Measurements from ENCODE around the gene IL10. TPM values are rescaled to one million over a fixed set of nuclear protein-coding genes. Genes with fewer than 3 reads are reported as not detected.

Gene IL10
- polyA plus RNA-seq, 1 of the 3 experiments (the other 2 are of a cell fraction): not detected

DNA sequence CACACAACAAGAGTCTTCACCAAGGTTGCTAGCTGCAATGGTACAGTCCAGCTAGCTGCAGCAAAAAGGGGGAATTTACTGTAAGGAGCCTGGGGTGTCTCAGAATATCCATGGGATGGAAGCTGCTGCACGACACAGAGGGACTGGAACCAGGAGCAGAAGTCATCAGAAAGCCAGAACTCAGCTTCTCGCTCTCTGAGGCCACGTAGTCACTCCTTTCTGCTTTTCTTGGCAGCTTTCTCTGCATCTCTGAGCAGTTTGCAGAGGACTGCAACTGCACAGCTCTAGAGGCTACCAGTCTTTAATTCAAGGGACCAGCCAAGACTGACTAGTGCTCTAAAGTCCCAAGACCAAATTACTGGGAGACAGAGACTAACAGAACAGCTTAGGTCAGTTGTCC lies 27.0 kb upstream of the IL10 start:
- Histone ChIP-seq H2AFZ (ENCODE audit: low read depth) (no peak overlapping the region), H3K9me3 (no peaks in the 10 kb centered on the region), H3K4me3 (ENCODE audit: low read depth in 2 of 2, low read length in 1 of 2) (no peak overlapping the region), H3K36me3 (replicated peaks in 1 of 2; ENCODE audit: control insufficient read depth in 1 of 2, insufficient read depth in 2 of 2, low read length in 1 of 2) (no peaks in the 10 kb centered on the region), H4K20me1 (ENCODE audit: insufficient read depth) (no peaks in the 10 kb centered on the region), H3K9me2 (no peaks in the 10 kb centered on the region), H3K79me2 (ENCODE audit: insufficient read depth) (no peaks in the 10 kb centered on the region), H3K27ac (ENCODE audit: low read depth in 2 of 2, low read length in 1 of 2) (no peak overlapping the region), H3K4me2 (no peak overlapping the region), H3K9ac (no peak overlapping the region), H3F3A (replicated peaks; ENCODE audit: insufficient read depth) (no peaks in the 10 kb centered on the region), H3K27me3 (ENCODE audit: insufficient read depth) (peaks cover 8% of the 10 kb centered on the region; the same call in 1 of the 2 replicates), H3K4me1 (ENCODE audit: control insufficient read depth in 1 of 2, insufficient read depth in 2 of 2, low read depth in 1 of 2, low read length in 1 of 2) (peaks cover 0 to 11% of the 10 kb centered on the region in 2 experiments; a peak in 2 of 4 replicates)
- TF ChIP-seq JUND (IDR thresholded peaks at IDR 0.05) (no peak), NFIC (IDR thresholded peaks at IDR 0.05; ENCODE audit: borderline replicate concordance) (no peak), TAF1 (IDR thresholded peaks at IDR 0.05; ENCODE audit: borderline replicate concordance, low read depth, low read length) (no peak), NRF1 (IDR thresholded peaks at IDR 0.05; ENCODE audit: low read depth, low read length) (no peak), MEF2A (IDR thresholded peaks at IDR 0.05; ENCODE audit: borderline replicate concordance, low read depth) (no peak), RXRA (IDR thresholded peaks at IDR 0.05; ENCODE audit: borderline replicate concordance, low read depth) (no peak), EZH2phosphoT487 (IDR thresholded peaks at IDR 0.05; ENCODE audit: borderline replicate concordance, low read depth) (no peak), GATA2 (CRISPR knock-in tag; IDR thresholded peaks at IDR 0.05) (no peak), POLR2AphosphoS5 (IDR thresholded peaks at IDR 0.05; ENCODE audit: low read depth, low read length) (no peak), FOSL2 (IDR thresholded peaks at IDR 0.05; ENCODE audit: borderline replicate concordance, low read depth) (no peak), GABPA (IDR thresholded peaks at IDR 0.05; ENCODE audit: low read depth) (no peak), RCOR1 (IDR thresholded peaks at IDR 0.05; ENCODE audit: low read length) (no peak), EP300 (IDR thresholded peaks at IDR 0.05; ENCODE audit: borderline replicate concordance in 1 of 2, low read depth in 1 of 2, low read length in 1 of 2) (no peak), TCF12 (IDR thresholded peaks at IDR 0.05) (no peak), CHD2 (IDR thresholded peaks at IDR 0.05; ENCODE audit: low read length, partially characterized antibody) (no peak)
- TF ChIP-seq, protein P1, sequence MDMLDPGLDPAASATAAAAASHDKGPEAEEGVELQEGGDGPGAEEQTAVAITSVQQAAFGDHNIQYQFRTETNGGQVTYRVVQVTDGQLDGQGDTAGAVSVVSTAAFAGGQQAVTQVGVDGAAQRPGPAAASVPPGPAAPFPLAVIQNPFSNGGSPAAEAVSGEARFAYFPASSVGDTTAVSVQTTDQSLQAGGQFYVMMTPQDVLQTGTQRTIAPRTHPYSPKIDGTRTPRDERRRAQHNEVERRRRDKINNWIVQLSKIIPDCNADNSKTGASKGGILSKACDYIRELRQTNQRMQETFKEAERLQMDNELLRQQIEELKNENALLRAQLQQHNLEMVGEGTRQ (IDR thresholded peaks at IDR 0.05; ENCODE audit: borderline replicate concordance, low read depth, low read length): no peak
- TF ChIP-seq, protein P2, sequence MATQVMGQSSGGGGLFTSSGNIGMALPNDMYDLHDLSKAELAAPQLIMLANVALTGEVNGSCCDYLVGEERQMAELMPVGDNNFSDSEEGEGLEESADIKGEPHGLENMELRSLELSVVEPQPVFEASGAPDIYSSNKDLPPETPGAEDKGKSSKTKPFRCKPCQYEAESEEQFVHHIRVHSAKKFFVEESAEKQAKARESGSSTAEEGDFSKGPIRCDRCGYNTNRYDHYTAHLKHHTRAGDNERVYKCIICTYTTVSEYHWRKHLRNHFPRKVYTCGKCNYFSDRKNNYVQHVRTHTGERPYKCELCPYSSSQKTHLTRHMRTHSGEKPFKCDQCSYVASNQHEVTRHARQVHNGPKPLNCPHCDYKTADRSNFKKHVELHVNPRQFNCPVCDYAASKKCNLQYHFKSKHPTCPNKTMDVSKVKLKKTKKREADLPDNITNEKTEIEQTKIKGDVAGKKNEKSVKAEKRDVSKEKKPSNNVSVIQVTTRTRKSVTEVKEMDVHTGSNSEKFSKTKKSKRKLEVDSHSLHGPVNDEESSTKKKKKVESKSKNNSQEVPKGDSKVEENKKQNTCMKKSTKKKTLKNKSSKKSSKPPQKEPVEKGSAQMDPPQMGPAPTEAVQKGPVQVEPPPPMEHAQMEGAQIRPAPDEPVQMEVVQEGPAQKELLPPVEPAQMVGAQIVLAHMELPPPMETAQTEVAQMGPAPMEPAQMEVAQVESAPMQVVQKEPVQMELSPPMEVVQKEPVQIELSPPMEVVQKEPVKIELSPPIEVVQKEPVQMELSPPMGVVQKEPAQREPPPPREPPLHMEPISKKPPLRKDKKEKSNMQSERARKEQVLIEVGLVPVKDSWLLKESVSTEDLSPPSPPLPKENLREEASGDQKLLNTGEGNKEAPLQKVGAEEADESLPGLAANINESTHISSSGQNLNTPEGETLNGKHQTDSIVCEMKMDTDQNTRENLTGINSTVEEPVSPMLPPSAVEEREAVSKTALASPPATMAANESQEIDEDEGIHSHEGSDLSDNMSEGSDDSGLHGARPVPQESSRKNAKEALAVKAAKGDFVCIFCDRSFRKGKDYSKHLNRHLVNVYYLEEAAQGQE (IDR thresholded peaks at IDR 0.05; ENCODE audit: low read depth, low read length): no peak
- TF ChIP-seq, protein P3, sequence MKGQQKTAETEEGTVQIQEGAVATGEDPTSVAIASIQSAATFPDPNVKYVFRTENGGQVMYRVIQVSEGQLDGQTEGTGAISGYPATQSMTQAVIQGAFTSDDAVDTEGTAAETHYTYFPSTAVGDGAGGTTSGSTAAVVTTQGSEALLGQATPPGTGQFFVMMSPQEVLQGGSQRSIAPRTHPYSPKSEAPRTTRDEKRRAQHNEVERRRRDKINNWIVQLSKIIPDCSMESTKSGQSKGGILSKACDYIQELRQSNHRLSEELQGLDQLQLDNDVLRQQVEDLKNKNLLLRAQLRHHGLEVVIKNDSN (IDR thresholded peaks at IDR 0.05; ENCODE audit: borderline replicate concordance, low read depth): no peak
- TF ChIP-seq, protein P4, sequence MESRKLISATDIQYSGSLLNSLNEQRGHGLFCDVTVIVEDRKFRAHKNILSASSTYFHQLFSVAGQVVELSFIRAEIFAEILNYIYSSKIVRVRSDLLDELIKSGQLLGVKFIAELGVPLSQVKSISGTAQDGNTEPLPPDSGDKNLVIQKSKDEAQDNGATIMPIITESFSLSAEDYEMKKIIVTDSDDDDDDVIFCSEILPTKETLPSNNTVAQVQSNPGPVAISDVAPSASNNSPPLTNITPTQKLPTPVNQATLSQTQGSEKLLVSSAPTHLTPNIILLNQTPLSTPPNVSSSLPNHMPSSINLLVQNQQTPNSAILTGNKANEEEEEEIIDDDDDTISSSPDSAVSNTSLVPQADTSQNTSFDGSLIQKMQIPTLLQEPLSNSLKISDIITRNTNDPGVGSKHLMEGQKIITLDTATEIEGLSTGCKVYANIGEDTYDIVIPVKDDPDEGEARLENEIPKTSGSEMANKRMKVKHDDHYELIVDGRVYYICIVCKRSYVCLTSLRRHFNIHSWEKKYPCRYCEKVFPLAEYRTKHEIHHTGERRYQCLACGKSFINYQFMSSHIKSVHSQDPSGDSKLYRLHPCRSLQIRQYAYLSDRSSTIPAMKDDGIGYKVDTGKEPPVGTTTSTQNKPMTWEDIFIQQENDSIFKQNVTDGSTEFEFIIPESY (IDR thresholded peaks at IDR 0.05; ENCODE audit: borderline replicate concordance, low read depth): no peak
- WGBS (ENCODE audit: low lambda C conversion rate): 20% methylated on average over 3 of the region's 3 CpGs
- ChIA-PET POLR2A (interaction anchor here (0.6 kb wide), 2 partner anchors 15 to 18 kb away, joined by 3 to 5 read pairs; no protein-coding TSS in a partner anchor), CTCF (interaction anchor here (0.7 to 2.5 kb wide), 6 partner anchors 12 to 113 kb away, joined by 3 to 13 read pairs (median 5); no protein-coding TSS in a partner anchor)
- DNase-seq: no peak
